Esophagus squamous epithelium (tissue), 5 donors: Measurements from ENCODE around the gene SCPEP1. TPM values are rescaled to one million over a fixed set of nuclear protein-coding genes. Genes with fewer than 3 reads are reported as not detected.

Experiments
- DNase-seq: peaks from one replicate; lab custom pipeline; 2025; lab: John Stamatoyannopoulos, UW
- H3K27ac ChIP-seq, 4 donors: fragments of 200-600 bp; sonication (generic); one replicate each; pipeline ENCODE4 v1.5.1; 2016 to 2019; ENCODE audit warnings: mild to moderate bottlenecking in 1 of 4
- H3K27me3 ChIP-seq, 4 donors: fragments of 200-600 bp; sonication (generic); 1 replicate in 3 of 4; 2 replicates in 1 of 4; pipeline versions ENCODE4 v1.5.1 to v1.6.0; 2017 to 2021; ENCODE audit warnings: antibody characterized with exemption in 1 of 4
- H3K36me3 ChIP-seq, 3 donors: fragments of 200-600 bp; sonication (generic); one replicate each; pipeline ENCODE4 v1.5.1; 2016 to 2019
- H3K4me1 ChIP-seq, 3 donors: fragments of 200-600 bp; sonication (generic); one replicate each; pipeline ENCODE4 v1.5.1; 2017 to 2019
- H3K4me3 ChIP-seq, 4 donors: fragments of 200-600 bp; sonication (generic); 1 replicate in 3 of 4; 2 replicates in 1 of 4; pipeline ENCODE4 v1.5.1; 2016 to 2019; ENCODE audit warnings: mild to moderate bottlenecking in 2 of 4, moderate library complexity in 1 of 4
- H3K9me3 ChIP-seq, 3 donors: fragments of 200-600 bp; sonication (generic); one replicate each; pipeline ENCODE4 v1.5.1; 2016 to 2019
- CTCF ChIP-seq, 6 experiments: fragments of 450-650 bp in 4 of 6; fragments of 200-600 bp in 2 of 6; sonication (generic) in 2 of 6; IDR thresholded peaks; one replicate each; pipeline ENCODE4 v1.5.1; 2016 to 2019; ENCODE audit warnings: antibody characterized with exemption in 6 of 6, mild to moderate bottlenecking in 4 of 6, moderate library complexity in 4 of 6
- POLR2A ChIP-seq, 4 donors: fragments of 450-650 bp; IDR thresholded peaks; one replicate each; pipeline ENCODE4 v1.6.1; 2017; ENCODE audit warnings: antibody characterized with exemption in 4 of 4, mild to moderate bottlenecking in 4 of 4, moderate library complexity in 3 of 4
- WGBS, 2 donors: methylation state at CpG; one replicate each; pipeline ENCODE4 v1.1.5; 2018; 5-methylcytosine and 5-hydroxymethylcytosine counted together
- intact Hi-C: fragments of 100-400 bp; cut with DNase I; formaldehyde crosslinking; loops from one replicate; pipeline ENCODE4 v1.15.0; 2022
- total RNA-seq, 4 donors: library from RNA; depleted of rRNA; stranded (reverse); fragments of >200 nt; gene quantifications; one replicate each; pipeline ENCODE4 v1.1.0, GENCODE V29; 2016
- donor health status: DM: yes; HTN: yes; CAD: no.

Gene SCPEP1
- total RNA-seq, 4 donors from 2014 or later, result 53.0 to 129 (median 61.5) TPM

DNA sequence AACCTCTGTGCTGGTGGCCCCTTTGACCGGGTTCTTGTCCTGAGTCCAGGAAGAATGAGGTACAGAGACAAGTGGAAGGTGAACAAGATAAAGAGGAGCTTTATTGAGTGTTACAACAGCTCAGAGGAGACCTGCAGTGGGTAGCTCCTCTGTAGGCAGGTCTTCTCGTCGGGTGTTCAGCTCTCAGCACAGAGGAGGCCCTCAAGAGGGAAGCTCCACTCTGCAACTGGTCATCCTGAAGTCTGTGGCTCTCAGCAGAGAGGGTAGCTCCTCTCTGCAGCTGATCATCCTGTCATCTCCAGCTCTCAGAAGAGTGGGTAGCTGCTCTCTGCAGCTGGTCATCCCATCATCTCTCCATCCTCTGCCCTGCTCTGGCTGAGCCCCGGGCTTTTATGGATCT is 39.7 kb downstream of the SCPEP1 start:
- TF ChIP-seq CTCF (IDR thresholded peaks at IDR 0.05) (no peak), POLR2A (IDR thresholded peaks at IDR 0.05) (no peak)
- Histone ChIP-seq H3K4me3 (no peak overlapping the region), H3K9me3 (no peaks in the 10 kb centered on the region), H3K4me1 (peaks cover 7 to 43% (median 14%) of the 10 kb centered on the region in 3 donors), H3K27ac (peak overlapping the region in 2 of 4 donors; percentile 70 to 77), H3K36me3 (no peaks in the 10 kb centered on the region), H3K27me3 (no peaks in the 10 kb centered on the region)
- intact Hi-C loops, result no loop called here
- WGBS, 2 donors, result 73 to 90% methylated on average over 2 to 4 of the region's 4 CpGs
- DNase-seq, result no peak

DNA sequence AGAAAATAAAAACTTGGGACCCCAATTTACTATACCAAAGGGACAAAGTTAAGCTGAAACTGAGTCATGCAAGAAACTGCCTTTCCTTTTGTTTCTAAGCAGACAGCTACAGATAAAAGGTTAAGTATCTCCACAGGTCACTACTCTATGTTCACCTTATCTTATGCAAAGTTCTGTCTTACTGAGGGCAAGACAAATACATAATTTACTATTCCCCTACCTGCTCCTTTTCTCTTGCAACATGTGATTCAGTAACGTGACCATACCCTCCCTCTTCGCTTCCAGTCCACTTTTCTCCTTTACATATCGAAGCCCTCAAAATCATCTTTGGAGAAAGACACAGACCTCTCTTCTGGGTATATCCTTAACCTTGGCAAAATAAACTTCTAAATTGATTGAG is 42.3 kb downstream of the SCPEP1 start:
- Histone ChIP-seq H3K4me3 (no peak overlapping the region), H3K27ac (no peak overlapping the region), H3K27me3 (no peaks in the 10 kb centered on the region), H3K36me3 (no peaks in the 10 kb centered on the region), H3K9me3 (no peaks in the 10 kb centered on the region), H3K4me1 (peaks cover 7 to 43% (median 14%) of the 10 kb centered on the region in 3 donors)
- TF ChIP-seq CTCF (IDR thresholded peaks at IDR 0.05), result no peak
- no peak for TF ChIP-seq POLR2A (IDR thresholded peaks at IDR 0.05)
- WGBS, 2 donors, result 88 to 89% methylated on average over 3 of the region's 3 CpGs
- DNase-seq, result no peak
- intact Hi-C loops, result no loop called here

DNA sequence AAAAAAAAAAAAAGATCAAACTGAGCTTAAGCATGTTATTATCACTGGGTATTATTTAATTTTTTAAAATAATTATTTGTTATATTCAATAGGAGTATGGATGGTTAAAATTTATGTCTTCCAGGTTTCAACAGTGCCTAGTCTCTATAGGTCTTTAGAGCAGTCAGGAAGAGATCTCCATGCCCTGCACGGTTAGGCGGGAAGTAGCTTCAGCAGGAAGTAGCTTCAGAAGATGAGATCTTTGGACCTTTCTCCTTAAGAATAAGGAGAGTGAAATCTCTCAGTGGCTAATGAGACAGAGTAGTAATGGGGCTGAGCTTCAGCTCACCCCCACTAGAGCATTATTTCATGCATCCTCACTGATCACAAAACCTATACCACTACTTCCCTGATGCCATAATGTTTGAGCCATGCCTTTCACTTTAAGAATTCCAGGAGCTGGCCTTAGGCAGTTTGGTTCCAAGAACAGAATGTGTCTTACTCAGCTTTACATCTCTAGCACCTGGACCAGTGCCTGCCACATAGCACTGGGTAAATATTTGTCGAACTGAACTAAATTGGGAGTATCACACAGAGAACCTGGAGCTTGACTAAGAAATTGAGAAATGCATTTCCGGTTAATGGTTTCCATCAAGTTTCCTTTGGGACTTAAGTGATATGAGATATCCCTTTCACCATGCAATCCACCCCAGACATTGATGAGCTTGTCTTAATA is 43.5 kb downstream of the SCPEP1 start:
- no peak for DNase-seq
- Histone ChIP-seq H3K4me1 (peaks cover 2 to 33% (median 8%) of the 10 kb centered on the region in 3 donors), H3K27ac (peak overlapping the region in 1 of 4 donors; percentile 11), H3K27me3 (no peaks in the 10 kb centered on the region), H3K4me3 (no peak overlapping the region), H3K36me3 (no peaks in the 10 kb centered on the region), H3K9me3 (no peaks in the 10 kb centered on the region)
- 37 to 51% methylated on average over 4 of the region's 4 CpGs for WGBS, 2 donors
- no peak for TF ChIP-seq POLR2A (IDR thresholded peaks at IDR 0.05)
- intact Hi-C loops, result no loop called here

DNA sequence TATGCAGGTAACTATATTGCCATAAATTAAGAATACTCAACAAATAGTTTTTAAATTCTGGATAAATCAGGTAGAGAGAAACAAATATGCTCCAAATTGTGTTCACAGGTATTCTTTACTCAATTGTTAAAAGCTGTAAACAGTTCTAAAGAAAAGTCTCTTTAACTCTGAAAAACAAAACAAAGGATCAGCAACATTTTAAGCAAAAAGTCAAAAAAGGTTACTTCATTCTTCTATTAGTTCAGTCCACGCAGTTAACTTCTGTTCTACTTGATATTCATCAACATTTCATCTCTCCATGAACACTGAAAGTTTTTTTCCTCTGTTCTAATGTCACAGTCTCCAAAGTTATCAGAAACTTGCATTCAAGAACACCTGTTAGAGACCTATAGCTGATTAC is 47.9 kb downstream of the SCPEP1 start:
- H3K27ac ChIP-seq, result no peak overlapping the region
- no peak overlapping the region for H3K4me3 ChIP-seq
- no peaks in the 10 kb centered on the region for H3K27me3 ChIP-seq
- intact Hi-C loops, result no loop called here
- TF ChIP-seq CTCF (IDR thresholded peaks at IDR 0.05) (no peak), POLR2A (IDR thresholded peaks at IDR 0.05) (no peak)
- DNase-seq, result no peak
- peaks cover 0 to 7% (median 0%) of the 10 kb centered on the region in 3 donors for H3K9me3 ChIP-seq
- WGBS, 2 donors, result 70 to 79% methylated on average over 1 of the region's 1 CpG
- H3K36me3 ChIP-seq, result no peaks in the 10 kb centered on the region
- H3K4me1 ChIP-seq, result peaks cover 0 to 13% (median 0%) of the 10 kb centered on the region in 3 donors

GRCh38 chr17:57027852-57028251 is 49.9 kb downstream of the SCPEP1 start:
- Histone ChIP-seq H3K36me3 (no peaks in the 10 kb centered on the region), H3K4me3 (no peak overlapping the region), H3K27ac (no peak overlapping the region), H3K4me1 (peaks cover 0 to 9% (median 0%) of the 10 kb centered on the region in 3 donors), H3K27me3 (no peaks in the 10 kb centered on the region), H3K9me3 (peaks cover 0 to 7% (median 0%) of the 10 kb centered on the region in 3 donors)
- TF ChIP-seq POLR2A (IDR thresholded peaks at IDR 0.05), result no peak
- TF ChIP-seq CTCF (IDR thresholded peaks at IDR 0.05), result no peak
- 86 to 90% methylated on average over 1 of the region's 1 CpG for WGBS, 2 donors
- intact Hi-C loops, result no loop called here
- no peak for DNase-seq
